GM21737 (cell line): ENCODE data around the gene HYAL4.
"Not testable (repeated sequence)": the region's sequence is repeated elsewhere in the genome, so short reads cannot be mapped to it uniquely, and the experiment has no call there.

Source experiments
- ATAC-seq: cut with Tn5 transposase; IDR thresholded peaks from one replicate; pipeline ENCODE4 v1.9.1; 2021; ENCODE audit warnings: mild to moderate bottlenecking, moderate library complexity; ENCODE audit not compliant: unreplicated experiment

The HYAL4 gene

GRCh38 chr7:123844712-123845219 is at the start of gene HYAL4:
HYAL4 (plus strand) TSS chr7:123845169; CDS start chr7:123868274, 23,105 bp downstream.
- ATAC-seq: no peak

GRCh38 chr7:123795917-123796316 is 49.1 kb upstream of the HYAL4 start:
- ATAC-seq: no peak

GRCh38 chr7:123796568-123796967 is 48.4 kb upstream of the HYAL4 start:
- ATAC-seq: no peak

- no peak for ATAC-seq
Observed at GRCh38 chr7:123797673-123798531, 47.1 kb upstream of the HYAL4 start.

GRCh38 chr7:123798532-123799188 is 46.3 kb upstream of the HYAL4 start:
- ATAC-seq: no peak

GRCh38 chr7:123802249-123802648 is 42.7 kb upstream of the HYAL4 start:
- no peak for ATAC-seq

GRCh38 chr7:123805287-123805686 is 39.7 kb upstream of the HYAL4 start:
- ATAC-seq: no peak

- ATAC-seq: no peak
Observed at GRCh38 chr7:123809471-123809870, 35.5 kb upstream of the HYAL4 start.

GRCh38 chr7:123811056-123811455 is 33.9 kb upstream of the HYAL4 start:
- no peak for ATAC-seq

GRCh38 chr7:123816916-123817315 is 28.1 kb upstream of the HYAL4 start:
- ATAC-seq: no peak

- no peak for ATAC-seq
Observed at GRCh38 chr7:123819001-123819400, 26.0 kb upstream of the HYAL4 start.

GRCh38 chr7:123819795-123820194 is 25.2 kb upstream of the HYAL4 start:
- not testable (repeated sequence) for ATAC-seq

GRCh38 chr7:123820864-123821263 is 24.1 kb upstream of the HYAL4 start:
- no peak for ATAC-seq

GRCh38 chr7:123821320-123821719 is 23.6 kb upstream of the HYAL4 start:
- no peak for ATAC-seq

GRCh38 chr7:123823898-123824753 is 20.8 kb upstream of the HYAL4 start:
- peak; percentile 92 for ATAC-seq

GRCh38 chr7:123824754-123825067 is 20.3 kb upstream of the HYAL4 start:
- no peak for ATAC-seq

GRCh38 chr7:123828805-123829204 is 16.2 kb upstream of the HYAL4 start:
- ATAC-seq: no peak

GRCh38 chr7:123836656-123837055 is 8.3 kb upstream of the HYAL4 start:
- no peak for ATAC-seq

- ATAC-seq: not testable (repeated sequence)
Observed at GRCh38 chr7:123839106-123839505, 5.9 kb upstream of the HYAL4 start.

- ATAC-seq: not testable (repeated sequence)
Observed at GRCh38 chr7:123844142-123844541, 827 bp upstream of the HYAL4 start.

- no peak for ATAC-seq
Observed at GRCh38 chr7:123845823-123846216, 851 bp downstream of the HYAL4 start.
